ENCODE data around the gene UROS. TPM values are rescaled to one million over a fixed set of nuclear protein-coding genes. Genes with fewer than 3 reads are reported as not detected.

UROS gene
- total RNA-seq, 1 donor from 2014 or later, result 61.5 TPM

- TF ChIP-seq, protein P1, sequence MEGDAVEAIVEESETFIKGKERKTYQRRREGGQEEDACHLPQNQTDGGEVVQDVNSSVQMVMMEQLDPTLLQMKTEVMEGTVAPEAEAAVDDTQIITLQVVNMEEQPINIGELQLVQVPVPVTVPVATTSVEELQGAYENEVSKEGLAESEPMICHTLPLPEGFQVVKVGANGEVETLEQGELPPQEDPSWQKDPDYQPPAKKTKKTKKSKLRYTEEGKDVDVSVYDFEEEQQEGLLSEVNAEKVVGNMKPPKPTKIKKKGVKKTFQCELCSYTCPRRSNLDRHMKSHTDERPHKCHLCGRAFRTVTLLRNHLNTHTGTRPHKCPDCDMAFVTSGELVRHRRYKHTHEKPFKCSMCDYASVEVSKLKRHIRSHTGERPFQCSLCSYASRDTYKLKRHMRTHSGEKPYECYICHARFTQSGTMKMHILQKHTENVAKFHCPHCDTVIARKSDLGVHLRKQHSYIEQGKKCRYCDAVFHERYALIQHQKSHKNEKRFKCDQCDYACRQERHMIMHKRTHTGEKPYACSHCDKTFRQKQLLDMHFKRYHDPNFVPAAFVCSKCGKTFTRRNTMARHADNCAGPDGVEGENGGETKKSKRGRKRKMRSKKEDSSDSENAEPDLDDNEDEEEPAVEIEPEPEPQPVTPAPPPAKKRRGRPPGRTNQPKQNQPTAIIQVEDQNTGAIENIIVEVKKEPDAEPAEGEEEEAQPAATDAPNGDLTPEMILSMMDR (IDR thresholded peaks at IDR 0.05; ENCODE audit: unreplicated experiment), result no peak
- Mint-ChIP-seq H3K27me3 (ENCODE audit: unreplicated experiment) (peaks cover 2% of the 10 kb centered on the region), H3K27ac (ENCODE audit: unreplicated experiment) (no peak overlapping the region), H3K4me1 (ENCODE audit: unreplicated experiment) (no peaks in the 10 kb centered on the region), H3K9me3 (ENCODE audit: unreplicated experiment) (no peaks in the 10 kb centered on the region), H3K36me3 (ENCODE audit: low read depth, unreplicated experiment) (peaks cover 13% of the 10 kb centered on the region), H3K4me3 (ENCODE audit: unreplicated experiment) (no peak overlapping the region)
- DNase-seq (ENCODE audit: low spot score), result no peak
Observed at GRCh38 chr10:125865120-125865519, 42.1 kb upstream of the UROS start.

DNA sequence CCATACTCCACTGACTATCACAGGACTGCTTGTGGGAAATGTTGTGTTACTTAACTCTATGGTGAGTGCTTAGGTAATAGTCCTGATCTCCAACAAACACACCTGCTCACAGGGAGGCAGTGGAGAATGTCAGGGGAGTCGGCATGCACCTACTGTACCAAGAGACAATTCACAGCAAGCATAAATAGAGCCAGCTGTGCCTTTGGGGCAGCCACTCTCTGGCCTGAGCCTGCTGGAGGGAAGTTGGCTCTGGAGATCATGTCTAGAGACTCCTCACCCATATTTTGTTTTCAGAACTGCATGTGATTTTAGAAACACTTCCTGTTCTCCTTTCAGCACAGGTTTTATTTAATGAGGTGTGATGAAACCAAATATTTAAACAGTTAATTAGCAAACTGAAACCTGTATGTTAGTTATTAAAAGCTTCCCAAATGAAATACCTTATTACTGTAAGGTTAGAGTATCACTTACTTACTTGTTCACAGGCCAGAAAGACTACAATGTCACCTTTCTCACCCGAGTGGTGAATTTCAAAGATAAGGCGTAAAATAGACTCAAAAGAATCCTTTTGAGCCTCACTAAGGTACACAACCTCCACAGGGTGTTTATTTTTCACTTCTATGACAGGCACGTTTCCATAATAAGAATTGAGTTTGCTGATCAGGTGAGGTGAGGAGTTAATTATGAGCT lies 36.2 kb upstream of the UROS start:
- H3K27ac Mint-ChIP-seq (ENCODE audit: unreplicated experiment), result no peak overlapping the region
- H3K9me3 Mint-ChIP-seq (ENCODE audit: unreplicated experiment), result no peaks in the 10 kb centered on the region

GRCh38 chr10:125857185-125857760 lies 34.2 kb upstream of the UROS start:
- Mint-ChIP-seq H3K27me3 (ENCODE audit: unreplicated experiment) (no peaks in the 10 kb centered on the region), H3K9me3 (ENCODE audit: unreplicated experiment) (no peaks in the 10 kb centered on the region), H3K36me3 (ENCODE audit: low read depth, unreplicated experiment) (peaks cover 4% of the 10 kb centered on the region), H3K27ac (ENCODE audit: unreplicated experiment) (no peak overlapping the region), H3K4me3 (ENCODE audit: unreplicated experiment) (no peak overlapping the region), H3K4me1 (ENCODE audit: unreplicated experiment) (no peaks in the 10 kb centered on the region)
- TF ChIP-seq, protein P1 (IDR thresholded peaks at IDR 0.05; ENCODE audit: unreplicated experiment), result no peak
- DNase-seq (ENCODE audit: low spot score), result no peak

More for the DNA sequence above, 36.2 kb upstream of the UROS start:
- Mint-ChIP-seq H3K4me3 (ENCODE audit: unreplicated experiment) (no peak overlapping the region), H3K4me1 (ENCODE audit: unreplicated experiment) (no peaks in the 10 kb centered on the region), H3K36me3 (ENCODE audit: low read depth, unreplicated experiment) (no peaks in the 10 kb centered on the region), H3K27me3 (ENCODE audit: unreplicated experiment) (no peaks in the 10 kb centered on the region)
- TF ChIP-seq, protein P1 (IDR thresholded peaks at IDR 0.05; ENCODE audit: unreplicated experiment), result no peak
- no peak for DNase-seq (ENCODE audit: low spot score)

- H3K4me3 Mint-ChIP-seq (ENCODE audit: unreplicated experiment), result peak overlapping the region; percentile 31
- TF ChIP-seq, protein P1 (IDR thresholded peaks at IDR 0.05; ENCODE audit: unreplicated experiment), result no peak
- no peak for DNase-seq (ENCODE audit: low spot score)
- H3K4me1 Mint-ChIP-seq (ENCODE audit: unreplicated experiment), result no peaks in the 10 kb centered on the region
- no peaks in the 10 kb centered on the region for H3K27me3 Mint-ChIP-seq (ENCODE audit: unreplicated experiment)
- peaks cover 34% of the 10 kb centered on the region for H3K36me3 Mint-ChIP-seq (ENCODE audit: low read depth, unreplicated experiment)
- H3K9me3 Mint-ChIP-seq (ENCODE audit: unreplicated experiment), result no peaks in the 10 kb centered on the region
- no peak overlapping the region for H3K27ac Mint-ChIP-seq (ENCODE audit: unreplicated experiment)
Observed at GRCh38 chr10:125852487-125852886, 29.4 kb upstream of the UROS start.

All from endothelial cell (in vitro differentiated cells).